Hematopoietic multipotent progenitor cell treated with erythropoietin and hydrocortisone succinate and interleukin-3 and kit ligand, for 15 days (in vitro differentiated cells): ENCODE measurements around the gene PXDN.
"Not testable (repeated sequence)": the region's sequence is repeated elsewhere in the genome, so short reads cannot be mapped to it uniquely, and the experiment has no call there.

ENCODE experiments used
- DNase-seq: peaks from one replicate; pipeline ENCODE4 v3.0.0-alpha.2; 2015; ENCODE audit warnings: low spot score

PXDN gene

DNA sequence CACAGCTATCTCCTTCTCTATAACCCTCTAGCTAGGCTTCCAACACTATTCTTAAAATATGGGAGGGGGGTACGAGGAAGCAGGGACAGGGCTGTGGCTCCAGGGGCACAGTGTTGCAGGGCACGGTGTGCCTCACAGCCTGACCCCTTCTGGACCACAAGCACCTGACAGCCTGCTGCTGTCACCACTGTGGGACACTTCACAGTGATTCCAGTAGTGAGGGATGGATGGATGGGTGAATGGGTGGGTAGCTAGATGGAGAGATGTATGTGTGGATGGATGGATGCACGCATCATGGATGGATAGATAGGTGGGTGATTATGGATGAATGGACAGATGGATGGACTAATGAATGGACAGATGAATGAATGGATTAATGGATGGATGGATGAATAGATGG is 21.6 kb downstream of the PXDN start:
- DNase-seq: no peak

DNA sequence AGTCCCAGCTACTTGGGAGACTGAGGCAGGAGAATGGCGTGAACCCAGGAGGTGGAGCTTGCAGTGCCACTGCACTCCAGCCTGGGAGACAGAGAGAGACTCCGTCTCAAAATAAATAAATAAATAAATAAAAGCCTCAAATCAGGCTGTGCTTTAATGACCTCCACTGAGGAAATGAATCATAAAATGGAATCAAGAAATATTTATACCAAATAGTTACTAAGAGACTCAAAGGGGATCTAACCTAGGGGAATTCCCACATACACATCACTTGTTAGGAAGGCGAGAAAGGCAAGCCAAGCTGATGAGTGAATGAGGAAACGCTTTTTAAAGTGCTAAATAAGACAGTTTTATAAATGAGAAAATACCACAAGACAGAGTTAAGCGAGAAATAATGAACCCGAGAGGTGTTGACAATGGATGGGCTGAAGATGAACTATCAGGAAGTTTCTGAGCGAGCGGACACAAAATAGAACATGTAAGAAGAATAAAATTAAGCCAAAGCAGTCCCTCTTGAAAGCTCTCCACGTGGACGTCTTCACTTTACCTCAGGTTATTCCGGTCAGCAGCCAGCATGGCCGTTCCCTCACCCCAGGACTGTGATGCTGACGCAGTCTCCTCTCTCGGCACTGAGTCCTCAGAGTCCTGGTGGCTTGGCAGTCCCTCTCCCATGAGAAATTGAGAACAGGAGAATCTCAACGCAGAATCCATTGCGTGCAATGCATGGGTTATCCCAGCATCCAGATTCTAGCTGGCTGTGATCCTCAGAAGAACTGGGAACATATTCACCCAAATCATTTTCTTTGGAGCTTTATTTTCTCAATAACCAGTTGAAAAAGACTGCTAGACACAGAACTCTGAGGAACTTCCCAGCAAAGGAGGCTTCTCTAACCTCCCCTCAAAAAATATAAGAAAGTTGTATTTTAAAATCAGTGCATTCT is 22.3 kb downstream of the PXDN start:
- no peak for DNase-seq

DNA sequence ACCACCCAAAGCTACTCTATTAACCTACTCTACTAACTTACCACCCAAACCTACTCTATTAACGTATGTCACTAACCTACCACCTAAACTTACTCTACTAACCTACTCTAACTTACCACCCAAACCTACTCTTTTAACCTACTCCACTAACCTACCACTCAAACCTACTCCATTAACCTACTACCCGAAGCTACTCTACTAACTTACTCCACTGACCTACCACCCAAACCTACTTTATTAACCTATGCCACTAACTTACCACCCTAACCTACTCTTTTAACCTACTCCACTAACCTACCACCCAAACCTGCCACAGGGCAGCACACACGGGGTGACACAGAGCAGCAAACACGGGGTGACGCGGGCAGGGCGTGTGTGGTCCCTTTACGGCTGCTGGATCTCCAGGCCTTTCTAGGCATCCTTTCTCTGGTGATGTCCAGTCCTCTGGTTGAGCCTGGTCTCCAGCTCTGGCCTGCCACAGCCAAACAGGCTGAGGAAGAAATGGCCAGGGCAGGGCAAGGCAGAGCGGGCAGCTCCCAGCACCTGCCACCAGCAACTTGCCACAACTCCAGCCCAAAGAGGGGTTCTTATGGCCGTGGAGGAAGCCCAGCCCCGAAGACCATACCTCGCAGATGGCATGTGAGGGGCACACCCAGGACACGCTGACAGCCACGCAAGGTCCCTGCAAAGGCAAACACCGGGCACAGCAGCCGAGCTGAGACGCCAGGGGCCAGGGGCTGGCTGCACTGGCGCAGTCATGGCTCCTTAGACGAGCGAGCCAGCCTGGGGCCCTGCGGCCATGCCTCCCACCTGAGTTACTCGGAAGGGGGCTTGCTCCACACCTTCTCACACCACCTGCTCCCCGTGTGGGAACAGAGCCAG is 25.7 kb downstream of the PXDN start:
- no peak for DNase-seq

DNA sequence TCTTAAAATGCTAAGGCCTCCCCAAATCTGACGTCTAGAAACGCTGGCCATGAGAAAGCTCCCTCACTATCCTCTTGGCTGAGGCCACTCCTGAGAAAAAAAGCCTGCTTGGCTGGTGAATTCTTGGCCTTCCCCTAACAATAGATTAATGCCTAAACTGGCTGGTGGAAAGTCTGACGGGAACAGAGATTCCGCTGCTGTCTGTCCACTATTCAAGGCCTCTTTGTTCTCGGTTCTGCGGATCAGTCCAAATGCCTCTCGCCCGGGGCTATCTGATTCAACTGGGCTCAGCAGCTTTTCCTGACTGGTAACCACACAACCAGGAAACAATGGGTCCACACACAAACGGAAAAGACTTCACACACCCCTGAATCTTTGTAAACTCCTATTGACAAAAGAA is 27.2 kb downstream of the PXDN start:
- DNase-seq: no peak

DNA sequence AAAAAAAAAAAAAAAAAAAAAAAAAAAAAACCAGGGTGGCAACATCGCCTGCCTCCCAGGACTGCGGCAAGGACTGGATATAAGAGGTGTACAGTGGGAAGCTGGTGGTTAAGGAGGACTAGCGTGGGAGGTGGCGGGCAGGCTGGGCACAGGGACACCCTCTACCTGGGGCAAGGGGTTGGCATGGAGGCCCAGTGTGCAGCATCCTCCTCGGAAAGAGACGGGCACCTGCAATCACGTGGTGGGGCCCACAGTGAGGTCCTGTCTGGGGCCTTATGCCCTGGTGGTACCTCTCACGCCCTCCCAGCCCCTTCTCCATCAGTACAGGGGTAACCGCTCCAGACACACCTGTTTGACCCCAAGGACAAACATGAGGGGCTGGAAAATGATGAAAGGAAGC is 27.9 kb downstream of the PXDN start:
- no peak for DNase-seq

DNA sequence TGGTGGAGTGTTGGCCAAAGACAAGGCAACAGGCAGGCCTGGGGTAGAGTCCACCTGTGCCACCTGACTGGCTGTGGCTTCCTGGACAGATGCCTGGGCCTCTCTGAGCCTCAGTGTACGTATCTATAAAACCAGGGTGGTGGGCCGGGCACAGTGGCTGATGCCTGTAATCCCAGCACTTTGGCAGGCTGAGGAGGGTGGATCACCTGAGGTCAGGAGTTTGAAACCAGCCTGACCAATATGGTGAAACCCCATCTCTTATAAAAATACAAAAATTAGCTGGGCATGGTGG is 28.4 kb downstream of the PXDN start:
- DNase-seq: not testable (repeated sequence)

DNA sequence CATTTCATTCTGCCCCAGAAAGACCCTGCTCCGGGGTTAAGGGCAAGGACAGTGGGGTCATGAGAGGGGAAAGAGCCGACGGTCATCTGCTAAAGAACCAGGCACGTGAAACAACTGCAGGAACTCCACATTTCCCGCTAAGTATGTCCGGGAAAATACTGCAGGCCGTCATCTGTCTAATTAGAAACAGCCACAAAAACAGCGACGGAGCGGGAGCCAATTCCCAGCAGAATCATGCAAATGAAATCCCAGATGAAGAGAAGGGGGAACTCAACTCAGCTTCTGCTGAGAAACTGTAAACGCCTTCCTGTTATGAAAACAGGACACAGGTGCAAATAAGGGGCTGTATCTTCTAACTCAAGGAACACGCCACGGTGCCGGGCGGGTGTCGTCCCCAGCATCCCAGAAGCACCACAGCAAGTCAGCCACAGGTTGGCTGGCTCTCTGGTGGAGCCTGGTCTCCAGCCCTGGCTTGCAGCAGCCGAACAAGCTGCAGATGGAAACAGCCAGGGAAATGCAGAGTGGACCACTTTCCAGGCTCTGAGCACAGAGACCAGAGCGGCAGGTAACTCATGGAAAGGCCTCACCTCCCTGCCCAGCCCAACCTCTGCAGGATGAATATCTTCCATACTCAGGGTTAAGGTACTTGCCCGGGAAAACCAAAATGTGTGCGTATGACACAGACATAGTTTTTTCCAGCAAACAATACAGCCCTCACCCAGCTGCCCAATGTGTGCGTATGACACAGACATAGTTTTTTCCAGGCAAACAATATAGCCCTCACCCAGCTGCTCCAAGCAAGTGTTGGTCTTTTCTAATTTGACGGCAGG is 28.9 kb downstream of the PXDN start:
- DNase-seq: no peak

DNA sequence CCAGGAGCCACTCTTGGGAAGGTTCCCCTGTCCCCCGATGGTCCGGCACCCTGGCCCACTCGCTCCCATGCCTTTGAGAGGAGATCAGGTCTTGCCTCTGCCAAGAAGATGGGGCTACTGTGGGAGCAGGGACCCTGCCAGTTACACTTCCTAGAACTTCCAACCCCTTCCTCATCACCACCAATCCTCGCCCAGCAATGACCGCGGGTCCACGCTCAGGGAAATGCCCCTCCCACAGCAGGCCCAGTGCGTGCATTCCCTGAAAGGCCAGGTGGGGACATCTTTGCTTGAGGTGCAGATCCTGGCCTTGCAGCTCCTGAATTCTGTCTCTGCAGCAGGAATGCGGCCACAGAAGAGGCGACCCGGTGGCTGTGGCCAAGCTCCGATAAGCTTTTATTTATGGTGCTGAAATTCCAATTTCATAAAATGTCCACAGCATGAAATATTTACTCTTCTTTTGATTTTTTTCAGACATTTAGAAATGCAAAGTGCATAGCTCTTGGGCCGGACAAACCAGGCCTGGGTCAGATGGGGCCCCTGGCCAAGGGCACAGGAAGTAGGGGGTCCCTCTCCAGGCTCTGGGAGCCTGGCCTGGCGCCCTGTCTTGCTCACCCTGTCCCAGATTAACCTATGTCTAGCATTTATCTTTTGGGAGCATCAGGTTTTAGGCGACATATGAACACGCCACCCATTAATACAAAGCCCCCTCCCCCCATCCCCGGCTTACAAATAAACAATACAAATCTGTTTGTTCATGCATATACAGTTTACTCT is 29.8 kb downstream of the PXDN start:
- DNase-seq: no peak

DNA sequence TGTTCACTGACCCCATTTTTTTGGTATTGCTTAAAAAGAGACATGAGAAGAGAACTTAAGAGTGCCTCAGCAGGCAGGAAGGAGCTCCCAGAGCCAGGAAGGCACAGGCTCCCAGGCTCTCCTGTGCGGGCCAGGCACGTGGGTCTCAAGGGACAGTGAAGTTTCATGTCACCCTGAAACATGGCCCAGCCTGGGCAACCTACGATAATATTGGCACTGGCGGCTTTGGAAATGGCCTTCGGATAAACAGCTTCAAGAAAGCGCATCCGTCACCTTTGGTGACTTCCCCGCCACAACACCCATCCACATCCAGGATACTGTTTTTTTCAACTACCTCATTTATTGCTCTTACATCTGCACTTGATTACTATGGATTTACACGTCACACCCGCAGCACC is 30.5 kb downstream of the PXDN start:
- DNase-seq: no peak

DNA sequence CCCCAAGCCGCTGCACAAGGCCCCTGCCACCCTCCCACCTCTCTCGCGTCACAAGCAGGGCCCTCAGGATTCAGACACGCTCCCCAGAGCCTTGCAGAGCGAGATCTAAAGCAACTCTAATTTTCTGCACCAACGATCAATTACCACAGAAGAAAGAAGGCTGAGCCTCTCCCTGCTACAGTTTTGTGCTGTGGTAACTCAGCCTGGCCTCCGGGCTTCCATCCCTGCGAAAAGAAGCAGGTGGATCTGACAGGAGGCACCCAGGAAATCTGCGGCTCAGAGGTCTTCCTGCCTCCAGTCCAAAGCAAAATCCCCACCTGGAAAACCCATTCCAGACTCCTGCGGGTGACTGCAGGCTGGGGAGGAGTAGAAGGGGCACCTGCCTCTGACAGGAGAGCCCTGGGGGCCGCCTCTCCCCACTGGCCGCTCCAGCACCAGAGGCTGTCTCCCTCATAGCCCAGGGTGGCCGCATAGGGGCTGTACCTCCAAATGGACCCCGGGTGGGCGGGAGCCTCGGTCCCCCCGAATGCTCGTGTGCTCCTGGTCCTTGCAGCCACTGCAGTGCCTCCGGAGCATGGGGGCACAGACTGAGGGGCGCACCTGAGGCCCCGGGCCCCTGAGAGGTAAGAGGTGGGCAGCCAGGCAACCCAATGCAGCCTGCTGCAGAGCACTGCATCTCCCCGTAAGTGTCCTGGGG is 31.0 kb downstream of the PXDN start:
- DNase-seq: no peak

DNA sequence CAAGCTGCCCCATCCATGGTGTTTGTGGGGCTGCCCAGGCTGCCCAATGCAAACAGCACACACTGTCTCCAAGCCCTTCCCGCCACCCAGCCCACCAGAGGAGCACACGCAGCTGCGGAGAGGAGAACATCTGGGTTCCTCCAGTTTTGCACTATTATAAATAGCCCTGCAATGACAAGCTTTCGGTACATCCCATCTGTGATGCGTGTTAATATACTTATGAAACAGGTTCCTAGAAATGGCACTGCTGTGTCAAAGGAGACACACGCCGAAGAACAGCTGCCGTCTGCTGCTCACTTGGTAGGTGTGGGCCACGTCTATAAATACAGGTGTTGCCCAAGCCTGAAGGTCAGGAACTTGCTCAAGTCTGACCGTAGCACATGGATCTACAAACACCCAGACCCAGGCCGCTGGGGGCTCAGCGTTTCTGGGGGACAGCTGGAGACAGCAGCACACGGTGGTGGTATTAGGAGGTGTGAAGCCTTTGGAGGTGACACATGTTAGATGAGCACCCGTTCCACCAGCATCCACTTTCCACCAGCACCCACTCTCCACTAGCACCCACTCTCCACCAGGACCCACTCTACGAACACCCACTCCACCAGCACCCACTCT is 34.3 kb downstream of the PXDN start:
- DNase-seq: no peak

DNA sequence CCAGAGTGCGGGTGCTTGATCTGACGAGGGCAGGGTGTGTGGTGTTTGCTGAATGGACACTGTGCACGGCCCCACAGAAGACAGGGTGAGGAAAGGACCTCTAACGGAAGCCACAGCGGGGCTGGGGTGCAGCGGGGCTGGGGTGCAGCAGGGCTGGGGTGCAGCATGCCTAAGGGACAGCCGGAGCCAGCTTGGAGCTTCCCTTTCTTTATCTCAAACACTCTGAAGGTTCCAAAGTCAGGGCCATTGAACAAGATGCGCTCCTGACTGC is 35.0 kb downstream of the PXDN start:
- no peak for DNase-seq

DNA sequence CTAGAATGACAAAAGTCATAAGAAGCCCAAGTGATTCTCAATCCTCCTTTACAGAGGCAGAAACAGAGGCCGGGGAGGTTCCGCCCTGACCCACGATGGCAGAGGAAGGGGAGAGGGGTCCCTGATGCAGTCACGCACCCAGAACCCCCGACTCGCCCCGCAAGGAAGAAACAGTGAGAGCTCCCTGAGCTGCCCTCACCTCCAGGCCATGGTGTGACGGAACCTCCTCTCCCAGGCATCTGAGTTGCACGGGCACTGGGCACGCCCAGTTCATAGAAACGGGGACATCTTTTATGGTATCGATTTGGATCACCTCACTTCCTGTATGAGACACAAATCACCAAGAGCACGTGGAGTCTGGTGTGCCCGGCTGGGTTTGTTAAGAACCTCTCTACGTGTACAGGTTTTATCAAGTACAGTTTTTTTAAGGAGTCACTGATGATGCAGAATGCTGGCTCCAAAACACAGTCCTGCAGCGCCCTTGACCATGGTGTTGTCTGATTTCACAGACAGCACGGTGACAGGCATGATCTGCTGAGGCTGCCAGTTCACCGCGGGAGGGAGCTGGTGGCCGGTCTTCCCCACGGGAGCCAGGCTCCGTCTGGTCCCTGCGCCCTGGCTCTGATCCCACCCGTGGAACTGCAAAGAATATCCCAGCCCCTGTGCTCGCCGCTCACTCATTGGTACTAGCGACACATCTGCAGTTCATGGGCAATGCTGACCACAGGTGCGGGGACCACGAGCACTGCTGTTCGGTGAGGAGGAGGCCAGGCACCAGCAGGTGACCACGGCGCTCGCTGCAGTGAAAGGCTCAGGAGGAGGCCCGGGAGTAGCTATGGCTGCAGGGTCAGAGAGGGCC is 35.6 kb downstream of the PXDN start:
- no peak for DNase-seq

DNA sequence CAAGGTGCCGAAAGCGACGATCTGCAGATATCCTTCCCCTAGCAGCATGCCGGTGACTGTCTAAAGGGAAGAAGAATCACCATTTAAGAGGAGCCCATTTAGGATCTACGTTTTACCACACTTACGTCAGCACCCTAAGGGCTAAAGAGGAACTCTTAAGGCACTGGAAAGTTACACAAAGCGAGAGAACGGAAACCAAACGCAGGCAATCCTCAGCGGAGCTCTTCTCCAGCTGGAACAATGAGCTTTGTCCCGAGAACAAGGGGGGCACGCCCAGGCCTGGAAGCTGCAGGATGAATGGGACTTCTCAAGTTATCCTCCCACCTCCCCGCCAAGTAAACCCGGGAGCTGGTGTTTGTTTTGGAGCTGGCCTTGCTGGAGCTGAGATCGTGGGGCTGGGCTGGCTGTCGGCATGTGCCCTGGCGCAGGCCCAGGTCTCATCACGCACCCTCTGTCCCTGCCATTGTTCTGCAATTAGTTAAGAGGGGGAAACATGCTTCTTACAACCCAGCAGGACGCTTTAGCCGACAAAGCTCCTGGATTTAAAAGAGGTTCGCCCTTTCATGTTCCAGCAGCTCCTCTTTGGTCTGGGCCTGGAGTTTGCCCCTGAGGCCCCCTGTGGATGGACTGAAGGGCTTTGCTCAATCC is 36.4 kb downstream of the PXDN start:
- no peak for DNase-seq

DNA sequence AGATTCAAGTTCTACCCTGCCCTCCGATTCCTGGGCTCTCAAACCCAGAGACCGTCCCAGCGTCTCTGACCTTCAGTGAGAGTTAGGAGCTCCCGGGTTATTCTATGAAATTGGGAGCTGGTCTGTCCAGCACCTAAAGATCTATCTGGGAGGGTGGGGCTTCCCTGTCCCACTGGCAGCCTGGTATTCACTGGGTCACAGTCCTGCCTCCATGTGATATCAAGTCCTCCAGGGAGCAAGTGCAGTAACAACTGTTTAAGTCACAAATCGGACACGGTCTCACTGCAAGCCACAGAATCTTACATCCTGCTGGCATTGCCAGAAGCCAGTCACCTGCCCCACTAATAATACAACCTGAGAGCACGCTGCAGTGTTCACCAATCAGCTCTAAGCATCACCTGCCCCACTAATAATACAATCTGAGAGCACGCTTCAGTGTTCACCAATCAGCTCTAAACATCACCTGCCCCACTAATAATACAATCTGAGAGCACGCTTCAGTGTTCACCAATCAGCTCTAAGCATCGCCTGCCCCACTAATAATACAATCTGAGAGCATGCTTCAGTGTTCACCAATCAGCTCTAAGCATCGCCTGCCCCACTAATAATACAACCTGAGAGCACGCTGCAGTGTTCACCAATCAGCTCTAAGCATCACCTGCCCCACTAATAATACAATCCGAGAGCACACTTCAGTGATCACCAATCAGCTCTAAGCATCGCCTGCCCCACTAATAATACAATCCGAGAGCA is 38.0 kb downstream of the PXDN start:
- not testable (repeated sequence) for DNase-seq

DNA sequence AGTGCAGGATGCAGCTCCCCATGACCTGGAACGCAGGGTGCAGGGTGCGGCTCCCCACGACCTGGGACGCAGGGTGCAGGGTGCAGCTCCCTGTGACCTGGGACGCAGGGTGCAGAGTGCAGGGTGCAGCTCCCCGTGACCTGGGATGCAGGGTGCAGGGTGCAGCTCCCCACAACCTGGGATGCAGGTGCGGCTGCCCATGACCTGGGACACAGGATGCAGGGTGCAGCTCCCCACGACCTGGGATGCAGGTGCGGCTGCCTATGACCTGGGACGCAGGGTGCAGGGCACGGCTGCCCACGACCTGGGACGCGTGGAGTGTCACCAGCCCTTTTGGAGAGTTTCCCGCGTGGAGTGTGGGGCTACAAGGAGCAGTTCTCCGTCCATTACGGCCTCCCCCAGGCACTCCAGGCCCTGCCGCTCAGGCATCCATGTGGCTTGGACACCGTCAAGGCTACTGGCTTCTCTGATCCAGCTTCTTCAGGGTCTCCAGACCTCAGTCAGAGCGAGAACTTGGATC is 38.7 kb downstream of the PXDN start:
- DNase-seq: no peak

DNA sequence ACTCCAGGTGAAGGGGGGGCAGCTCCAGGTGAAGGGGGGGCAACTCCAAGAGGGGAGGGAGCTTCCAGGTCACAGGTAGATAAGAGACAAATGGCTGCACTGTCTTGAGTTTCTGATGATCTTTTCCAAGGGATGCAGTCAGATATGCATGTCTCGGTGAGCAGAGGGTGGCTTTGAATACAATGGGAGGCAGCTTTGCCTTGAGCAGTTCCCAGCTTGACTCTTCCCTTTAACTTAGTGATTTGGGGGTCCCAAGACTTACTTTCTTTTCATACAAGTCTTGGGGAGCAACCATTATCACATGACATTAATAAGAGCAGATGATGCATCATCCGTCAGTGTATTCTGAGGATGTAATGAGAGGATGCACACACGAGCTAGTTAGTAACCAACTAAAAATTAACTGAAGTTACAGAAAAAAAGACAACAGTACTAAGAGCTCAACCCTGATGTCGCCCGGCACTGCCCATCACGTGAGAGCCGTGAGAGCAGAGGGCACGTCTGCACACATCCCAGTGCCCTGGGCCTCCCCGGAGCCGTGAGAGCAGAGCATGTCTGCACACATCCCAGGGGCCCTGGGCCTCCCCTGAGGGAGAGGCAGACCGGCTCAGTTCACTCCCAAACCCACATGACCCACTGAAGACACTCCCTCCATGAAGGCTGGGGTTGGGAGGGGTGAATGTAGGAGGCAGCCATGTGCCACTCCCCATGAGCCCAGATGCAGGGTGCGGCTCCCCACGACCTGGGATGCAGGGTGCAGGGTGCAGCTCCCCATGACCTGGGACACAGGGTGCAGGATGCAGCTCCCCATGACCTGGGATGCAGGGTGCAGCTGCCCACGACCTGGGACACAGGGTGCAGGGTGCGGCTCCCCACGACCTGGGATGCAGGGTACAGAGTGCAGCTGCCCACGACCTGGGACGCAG is 39.4 kb downstream of the PXDN start:
- no peak for DNase-seq
